ENCODE measurements around the gene IGSF9. TPM values are rescaled to one million over a fixed set of nuclear protein-coding genes. Genes with fewer than 3 reads are reported as not detected.

The IGSF9 gene
- 0.13 TPM for total RNA-seq
- long read RNA-seq: 0 reads

- DNase-seq (ENCODE audit: low spot score): peak; percentile 91
Measured at GRCh38 chr1:159945483-159946241, at the start of gene IGSF9. Gene IGSF9, minus strand, starts transcription at chr1:159945613. Its CDS starts 2,159 bp downstream, at chr1:159943454.

DNA sequence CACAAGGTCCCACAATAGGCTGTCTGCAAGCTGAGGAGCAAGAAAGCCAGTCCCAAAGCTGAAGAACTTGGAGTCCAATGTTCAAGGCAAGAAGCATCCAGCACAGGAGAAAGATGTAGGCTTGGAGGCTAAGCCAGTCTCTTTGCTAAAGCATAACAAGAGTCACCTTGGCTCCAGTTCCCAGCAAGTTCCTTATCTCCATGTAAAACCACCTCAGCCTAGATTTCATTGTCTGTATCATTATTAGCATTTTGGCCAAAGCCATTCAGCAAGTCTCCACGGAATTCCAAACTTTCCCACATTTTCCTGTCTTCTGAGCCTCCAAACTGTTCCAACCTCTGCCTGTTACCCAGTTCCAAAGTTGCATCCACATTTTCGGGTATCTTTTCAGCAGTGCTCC is 49.5 kb upstream of the IGSF9 start:
- no peak for DNase-seq (ENCODE audit: low spot score)

GRCh38 chr1:159993911-159994310 is 48.5 kb upstream of the IGSF9 start:
- DNase-seq (ENCODE audit: low spot score): no peak

GRCh38 chr1:159992161-159992560 is 46.7 kb upstream of the IGSF9 start:
- DNase-seq (ENCODE audit: low spot score): no peak

DNA sequence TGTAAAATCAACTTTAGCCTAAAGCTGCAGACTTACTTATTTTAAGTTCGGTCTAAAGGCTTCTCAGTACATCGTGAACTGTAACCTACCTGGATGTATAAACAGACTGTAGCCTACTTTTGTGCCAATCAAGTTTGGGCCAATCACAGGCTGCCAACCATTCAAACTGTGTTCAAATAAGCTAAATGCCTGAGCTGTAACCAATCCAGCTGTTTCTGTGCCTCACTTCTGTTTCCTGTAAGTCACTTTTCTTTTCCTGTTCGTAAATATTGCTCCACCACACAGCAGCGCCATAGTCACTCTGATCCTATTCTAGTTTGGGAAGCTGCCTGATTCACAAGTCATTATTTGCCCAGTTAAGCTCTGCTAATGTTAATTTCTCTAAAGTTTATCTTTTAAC is 46.1 kb upstream of the IGSF9 start:
- no peak for DNase-seq (ENCODE audit: low spot score)

DNA sequence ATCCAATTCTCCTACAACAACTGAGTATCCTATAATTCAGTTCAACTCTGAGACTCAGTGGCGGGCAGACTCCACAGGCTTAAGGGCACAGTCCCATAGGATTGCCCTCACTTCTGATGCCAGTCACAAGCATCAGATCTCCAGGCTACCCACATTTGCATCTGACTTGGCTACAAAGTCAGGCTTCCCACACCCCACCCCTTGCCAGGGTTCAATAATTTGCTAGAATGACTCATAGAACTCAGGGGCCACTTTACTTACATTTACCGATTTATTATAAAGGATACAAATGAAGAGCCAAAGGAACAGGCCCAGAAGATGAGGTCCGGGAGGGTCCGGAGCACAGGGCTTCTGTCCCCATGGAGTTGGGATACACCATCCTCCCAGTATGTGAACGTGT is 44.6 kb upstream of the IGSF9 start:
- no peak for DNase-seq (ENCODE audit: low spot score)

- DNase-seq (ENCODE audit: low spot score): no peak
Measured at GRCh38 chr1:159989581-159989980, 44.2 kb upstream of the IGSF9 start.

DNA sequence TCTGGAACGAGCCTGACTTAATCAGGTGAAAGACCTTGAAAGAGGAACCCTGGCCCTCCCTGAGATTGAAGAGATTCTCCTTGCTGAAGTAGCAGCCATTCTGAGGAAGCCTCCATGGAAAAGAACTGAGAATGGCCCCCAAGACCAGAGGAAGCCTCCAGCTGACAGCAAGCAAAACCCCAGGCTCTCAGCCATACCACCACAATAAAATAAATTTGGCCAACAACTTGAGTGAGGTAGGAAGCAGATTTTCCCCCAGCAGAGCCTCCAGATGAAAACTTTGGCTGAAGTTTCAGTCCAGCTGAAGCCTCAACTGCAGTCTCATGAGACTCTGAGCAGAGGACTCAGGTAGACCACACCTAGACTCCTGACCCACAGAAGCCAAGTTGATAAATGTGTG is 42.6 kb upstream of the IGSF9 start:
- no peak for DNase-seq (ENCODE audit: low spot score)

DNA sequence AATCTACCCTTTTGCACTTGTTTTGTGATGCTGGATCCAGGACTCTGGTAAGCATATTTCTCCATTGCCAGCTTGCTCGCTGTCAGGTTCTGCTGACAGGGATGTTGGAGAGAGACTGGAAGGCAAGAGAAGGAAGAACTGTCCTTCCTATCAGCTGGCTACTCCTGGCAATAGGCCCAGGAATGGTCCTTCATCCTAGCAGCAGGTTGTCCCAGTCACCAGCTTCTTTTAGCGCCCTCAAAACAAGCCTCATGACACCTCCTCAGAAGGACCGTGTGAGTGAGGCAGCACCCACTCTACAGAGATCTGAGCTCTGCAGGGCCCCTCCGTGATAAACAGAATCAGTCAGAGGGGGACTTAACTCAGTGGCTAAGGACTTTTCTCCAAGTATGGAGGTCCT is 41.8 kb upstream of the IGSF9 start:
- no peak for DNase-seq (ENCODE audit: low spot score)

DNA sequence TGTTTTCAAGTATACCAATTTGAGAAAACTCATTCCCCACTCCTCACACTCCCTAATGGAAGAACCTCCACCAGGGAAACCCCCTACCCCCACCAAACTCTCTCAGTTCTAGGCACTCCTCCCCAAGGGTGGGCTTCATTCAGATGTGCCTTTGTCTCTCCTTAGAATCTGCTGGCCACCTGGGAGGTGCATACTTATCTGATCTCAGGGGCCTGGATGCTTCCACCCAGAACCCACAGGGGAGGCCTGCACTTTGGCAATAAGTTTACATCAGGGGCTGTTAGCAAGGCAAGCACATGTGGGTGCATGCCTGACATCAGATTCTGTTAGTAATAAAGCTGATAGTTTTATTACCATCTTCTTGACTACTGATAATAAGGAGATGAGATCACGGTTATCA is 41.1 kb upstream of the IGSF9 start:
- no peak for DNase-seq (ENCODE audit: low spot score)

DNA sequence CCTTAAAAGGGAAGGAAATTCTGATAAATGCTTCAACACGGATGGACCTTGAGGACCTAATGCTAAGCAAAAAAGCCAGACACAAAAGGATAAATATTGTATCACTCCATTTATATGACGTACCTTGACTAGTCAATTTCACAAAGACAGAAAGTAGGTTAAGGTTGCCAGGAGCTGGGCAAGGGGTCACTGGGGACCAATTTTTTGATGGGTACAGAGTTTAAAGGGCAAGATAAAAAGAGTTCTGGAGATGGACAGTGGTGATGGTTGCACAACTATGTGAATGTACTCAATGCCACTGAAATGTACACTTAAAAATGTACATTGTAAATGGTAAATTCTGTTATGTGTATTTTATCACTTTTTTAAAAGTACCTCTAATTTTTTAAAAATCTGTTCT is 40.7 kb upstream of the IGSF9 start:
- no peak for DNase-seq (ENCODE audit: low spot score)

DNA sequence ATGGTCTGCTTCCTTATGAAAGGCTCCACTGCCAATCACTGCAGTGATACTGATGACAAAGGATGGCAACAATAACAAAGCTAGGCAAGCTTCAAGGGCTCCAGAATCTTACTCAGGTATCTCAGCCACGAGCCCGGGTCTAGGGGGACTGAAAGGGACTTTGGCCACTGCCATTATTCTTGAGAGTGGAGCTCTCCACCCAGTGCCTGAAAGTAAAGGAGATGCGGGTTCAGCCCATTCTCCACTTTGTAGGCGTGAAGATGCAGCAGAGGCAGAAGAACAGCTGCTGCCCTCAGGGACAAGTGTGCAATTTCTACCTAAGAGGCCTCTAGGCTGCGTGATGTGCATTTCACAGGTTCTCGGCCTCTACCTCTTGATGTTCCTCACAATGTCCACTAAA is 40.1 kb upstream of the IGSF9 start:
- no peak for DNase-seq (ENCODE audit: low spot score)

- no peak for DNase-seq (ENCODE audit: low spot score)
Measured at GRCh38 chr1:159983681-159984080, 38.3 kb upstream of the IGSF9 start.

DNA sequence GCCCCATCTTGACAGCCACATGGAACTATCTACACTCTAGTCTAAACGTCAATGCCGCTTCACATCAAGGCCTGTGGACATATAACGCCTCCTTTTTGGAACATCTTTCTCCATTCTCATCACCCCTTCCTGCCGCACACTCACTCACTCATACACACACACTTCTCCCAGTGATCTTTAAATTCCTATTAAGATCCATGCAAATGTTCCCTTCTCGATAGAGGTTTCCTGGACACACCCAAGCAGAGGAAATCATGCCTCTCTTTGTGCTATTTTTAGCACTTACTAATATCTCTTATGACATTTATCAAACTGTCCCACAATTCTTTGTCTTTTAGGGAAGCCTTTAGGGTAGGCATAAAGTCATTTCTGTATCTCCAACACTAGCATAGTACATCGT is 36.9 kb upstream of the IGSF9 start:
- no peak for DNase-seq (ENCODE audit: low spot score)

DNA sequence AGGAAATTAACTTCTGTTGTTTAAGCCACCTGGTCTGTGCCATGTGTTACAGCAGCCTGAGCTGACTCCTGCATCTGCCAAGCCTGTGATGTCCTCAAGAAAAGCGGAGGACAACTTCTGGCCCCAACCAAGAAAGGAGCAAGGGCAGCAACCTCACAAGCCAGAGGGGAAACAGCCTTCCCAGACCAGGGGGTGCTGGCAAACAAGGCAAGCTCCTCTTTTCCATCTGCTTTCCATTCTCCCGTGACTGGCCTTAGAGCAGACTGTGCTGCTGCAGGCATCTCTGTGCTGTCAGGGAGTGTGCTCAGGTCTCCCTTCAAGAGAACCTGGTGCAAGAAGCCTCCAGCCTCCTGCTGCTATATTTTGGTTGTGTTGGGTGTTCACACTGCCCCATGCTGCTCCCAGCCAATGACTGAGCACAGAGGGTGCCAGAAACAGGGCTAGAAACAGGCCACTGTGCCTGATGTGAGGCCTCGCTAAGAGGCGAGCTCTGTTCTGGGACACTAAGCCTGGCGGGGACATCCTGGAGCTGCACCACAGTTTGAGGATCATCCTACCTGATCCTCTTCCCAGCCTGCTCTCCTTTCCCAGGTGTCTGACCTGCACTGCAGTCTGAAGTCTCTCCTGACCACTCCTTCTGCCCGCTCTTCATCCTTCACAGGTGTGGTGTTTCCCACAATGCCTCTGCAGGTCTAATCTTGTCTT is 36.1 kb upstream of the IGSF9 start:
- DNase-seq (ENCODE audit: low spot score): no peak

DNA sequence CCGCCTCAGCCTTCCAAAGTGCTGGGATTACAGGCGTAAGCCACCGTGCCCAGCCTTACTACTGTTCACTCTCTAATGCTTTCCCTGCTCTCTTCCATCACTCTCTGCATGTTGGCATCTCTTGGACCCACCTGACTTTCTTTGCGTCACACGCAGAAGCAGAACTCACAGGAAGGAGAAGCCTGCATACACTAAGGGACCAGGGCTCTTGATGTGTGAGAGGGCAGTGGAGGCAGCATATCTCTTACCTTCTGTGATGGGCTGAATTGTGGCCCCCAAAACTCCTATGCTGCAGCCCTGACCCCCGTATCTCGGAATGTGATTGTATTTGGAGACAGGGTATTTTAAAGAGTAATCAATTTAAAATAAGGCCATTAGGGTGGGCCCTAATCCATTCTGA is 35.4 kb upstream of the IGSF9 start:
- no peak for DNase-seq (ENCODE audit: low spot score)

DNA sequence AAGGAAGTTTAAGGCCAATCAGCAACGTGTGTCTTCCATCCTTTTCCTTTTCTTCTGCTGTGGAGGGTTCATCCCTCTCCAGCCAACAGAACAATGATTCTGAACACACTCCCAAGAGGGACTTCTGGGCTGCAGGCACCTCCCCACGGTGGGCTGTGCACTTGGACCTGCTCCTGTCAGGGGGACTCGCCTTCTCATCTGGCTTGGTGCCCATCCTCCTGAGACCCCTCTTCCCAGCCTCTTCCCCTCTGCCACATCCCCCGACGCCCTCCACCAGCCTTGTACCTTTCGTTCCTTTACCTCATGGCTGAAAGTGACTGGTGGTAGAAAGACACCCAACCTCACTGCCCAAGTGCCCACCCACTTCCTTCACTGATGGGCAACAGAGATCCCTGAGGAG is 34.7 kb upstream of the IGSF9 start:
- DNase-seq (ENCODE audit: low spot score): no peak

GRCh38 chr1:159979257-159979656 is 33.8 kb upstream of the IGSF9 start:
- no peak for DNase-seq (ENCODE audit: low spot score)

DNA sequence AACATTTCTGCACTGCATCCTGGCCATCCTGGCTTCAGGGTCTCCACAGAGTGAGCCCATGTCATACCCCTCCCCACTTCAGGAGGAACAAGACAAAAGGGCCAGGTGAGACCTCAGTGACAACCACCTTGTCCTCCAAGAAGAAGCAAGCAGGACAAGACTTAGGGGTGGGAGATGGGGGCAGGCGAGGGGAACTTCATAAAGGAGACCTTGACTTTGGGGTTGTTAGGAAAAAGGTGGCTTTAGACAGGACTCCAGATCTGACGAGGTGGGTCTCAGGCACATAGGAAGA is 32.6 kb upstream of the IGSF9 start:
- DNase-seq (ENCODE audit: low spot score): no peak

- no peak for DNase-seq (ENCODE audit: low spot score)
Measured at GRCh38 chr1:159977364-159978106, 32.1 kb upstream of the IGSF9 start.

GRCh38 chr1:159974350-159974965 is 29.0 kb upstream of the IGSF9 start:
- DNase-seq (ENCODE audit: low spot score): no peak

GRCh38 chr1:159973350-159973940 is 28.0 kb upstream of the IGSF9 start:
- no peak for DNase-seq (ENCODE audit: low spot score)

Measured in mesenteric fat pad (tissue), 1 donor.